Muscle layer of duodenum (tissue), 2 donors: Measurements from ENCODE around the gene NTM.

Experiments used
- H3K27ac ChIP-seq: one replicate; pipeline ENCODE4 v1.7.0; 2013; ENCODE audit warnings: mild to moderate bottlenecking, low read length
- H3K27me3 ChIP-seq: one replicate; pipeline ENCODE4 v1.7.0; 2013; ENCODE audit warnings: low read depth, mild to moderate bottlenecking, control low read depth, low read length
- H3K36me3 ChIP-seq, 2 donors: one replicate each; pipeline ENCODE4 v1.7.0; 2013; ENCODE audit warnings: low read length in 2 of 2, control low read depth in 1 of 2, mild to moderate bottlenecking in 1 of 2; ENCODE audit not compliant: insufficient read depth in 2 of 2, control insufficient read depth in 1 of 2
- H3K4me1 ChIP-seq, 2 donors: one replicate each; pipeline ENCODE4 v1.7.0; 2013; ENCODE audit warnings: low read length in 2 of 2, mild to moderate bottlenecking in 2 of 2, control low read depth in 1 of 2, moderate library complexity in 1 of 2; ENCODE audit not compliant: insufficient read depth in 2 of 2, control insufficient read depth in 1 of 2
- H3K4me3 ChIP-seq, 2 donors: one replicate each; pipeline ENCODE4 v1.7.0; 2013; ENCODE audit warnings: low read length in 2 of 2, low read depth in 1 of 2, mild to moderate bottlenecking in 1 of 2
- H3K9me3 ChIP-seq, 2 donors: one replicate each; pipeline ENCODE4 v1.7.0; 2013; ENCODE audit warnings: low read length in 2 of 2, control low read depth in 1 of 2, mild to moderate bottlenecking in 1 of 2; ENCODE audit not compliant: control insufficient read depth in 1 of 2
- donor health status: healthy.

Gene NTM

DNA sequence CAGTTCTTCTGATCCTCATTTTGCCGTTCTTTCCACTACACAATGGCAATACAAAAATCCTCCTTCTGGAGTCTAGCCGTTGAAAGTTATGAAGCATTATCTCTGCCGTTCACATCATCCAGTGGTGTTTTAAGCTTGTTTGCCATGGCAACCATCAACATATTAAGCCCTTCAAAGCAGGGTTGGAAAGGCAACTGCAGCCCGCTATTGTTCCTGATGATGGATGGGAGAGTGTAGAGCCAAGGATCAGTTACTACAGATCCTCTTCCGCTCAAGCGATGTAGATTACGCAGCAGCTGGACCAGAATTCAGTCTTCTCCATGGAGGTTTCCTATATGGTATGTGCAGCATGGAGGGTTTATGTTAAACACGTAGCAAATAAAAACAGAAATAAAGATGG, 352.7 kb downstream of the NTM start:
- H3K4me1 ChIP-seq, result no peaks in the 10 kb centered on the region
- no peaks in the 10 kb centered on the region for H3K9me3 ChIP-seq
- no peak overlapping the region for H3K4me3 ChIP-seq
- H3K27me3 ChIP-seq, result no peaks in the 10 kb centered on the region
- no peaks in the 10 kb centered on the region for H3K36me3 ChIP-seq
- H3K27ac ChIP-seq, result no peak overlapping the region

DNA sequence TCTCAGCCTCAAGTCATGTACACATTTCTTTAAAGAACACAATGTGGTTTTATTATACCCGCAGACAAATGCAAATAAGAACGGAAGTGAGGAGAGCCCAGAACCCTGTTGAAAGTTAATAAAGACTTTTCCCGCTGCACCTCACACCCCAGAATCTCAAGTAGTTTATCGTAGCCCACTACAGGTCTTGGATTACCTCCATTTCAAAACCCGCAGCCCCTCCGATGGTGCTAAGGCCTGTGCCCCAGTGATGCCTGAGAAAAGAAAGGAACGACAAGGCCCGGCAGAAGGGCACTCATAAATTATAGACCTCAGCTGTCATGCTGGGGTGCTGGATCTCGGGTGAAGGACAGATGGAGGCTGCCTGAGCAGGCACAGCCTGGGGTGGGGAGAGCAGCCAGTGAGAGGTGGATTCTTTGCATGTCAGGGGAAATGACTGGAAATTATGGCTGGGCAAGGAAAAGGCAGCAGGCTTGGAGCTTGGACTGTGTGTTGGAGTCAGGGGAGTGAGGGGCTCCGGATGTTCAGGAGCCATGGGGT, 354.1 kb downstream of the NTM start:
- no peaks in the 10 kb centered on the region for H3K9me3 ChIP-seq
- no peaks in the 10 kb centered on the region for H3K4me1 ChIP-seq
- no peak overlapping the region for H3K27ac ChIP-seq
- no peak overlapping the region for H3K4me3 ChIP-seq
- H3K36me3 ChIP-seq, result no peaks in the 10 kb centered on the region
- H3K27me3 ChIP-seq, result no peaks in the 10 kb centered on the region

DNA sequence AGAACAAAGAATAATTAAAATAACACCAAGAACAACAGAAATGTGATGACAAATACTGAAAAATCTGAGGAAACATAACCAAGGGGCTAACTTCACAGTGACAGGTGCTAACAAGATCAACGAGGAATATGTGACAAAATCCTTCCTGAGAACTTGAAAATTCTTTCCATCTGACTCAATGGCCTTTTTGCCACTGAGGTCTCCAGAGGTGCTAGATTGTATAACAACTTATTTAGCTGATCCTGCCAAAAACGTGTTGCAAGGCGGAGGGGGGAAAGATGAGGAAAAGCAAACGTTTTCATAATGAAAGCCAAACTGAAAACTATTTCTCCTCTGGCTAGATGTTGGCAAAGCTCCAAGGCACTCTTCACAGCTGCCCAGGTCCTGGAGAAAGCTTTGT, 364.5 kb downstream of the NTM start:
- Histone ChIP-seq H3K36me3 (no peaks in the 10 kb centered on the region), H3K9me3 (no peaks in the 10 kb centered on the region), H3K4me3 (no peak overlapping the region), H3K27ac (no peak overlapping the region), H3K4me1 (no peaks in the 10 kb centered on the region), H3K27me3 (no peaks in the 10 kb centered on the region)

DNA sequence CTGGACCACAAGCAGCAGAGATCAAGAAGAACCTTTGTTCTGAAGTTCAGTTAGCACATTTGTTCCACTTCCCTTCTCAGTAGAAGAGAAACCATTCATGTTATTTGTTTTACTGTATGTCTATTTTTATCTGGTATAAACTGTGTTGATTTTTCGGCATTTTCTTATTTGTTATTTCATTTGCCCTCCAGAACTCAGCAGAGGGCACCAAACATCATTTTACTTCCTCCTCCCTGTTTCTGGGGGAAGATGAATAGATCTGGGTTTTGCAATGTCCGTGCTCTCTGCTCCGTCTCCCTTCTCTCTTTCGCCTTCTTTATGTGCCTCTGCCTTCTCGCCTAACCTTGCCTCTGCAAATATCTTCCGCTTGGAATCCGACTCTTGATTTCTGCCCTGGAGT, 366.9 kb downstream of the NTM start:
- H3K4me1 ChIP-seq, result no peaks in the 10 kb centered on the region
- no peaks in the 10 kb centered on the region for H3K27me3 ChIP-seq
- H3K27ac ChIP-seq, result no peak overlapping the region
- no peaks in the 10 kb centered on the region for H3K9me3 ChIP-seq
- no peak overlapping the region for H3K4me3 ChIP-seq
- H3K36me3 ChIP-seq, result no peaks in the 10 kb centered on the region

DNA sequence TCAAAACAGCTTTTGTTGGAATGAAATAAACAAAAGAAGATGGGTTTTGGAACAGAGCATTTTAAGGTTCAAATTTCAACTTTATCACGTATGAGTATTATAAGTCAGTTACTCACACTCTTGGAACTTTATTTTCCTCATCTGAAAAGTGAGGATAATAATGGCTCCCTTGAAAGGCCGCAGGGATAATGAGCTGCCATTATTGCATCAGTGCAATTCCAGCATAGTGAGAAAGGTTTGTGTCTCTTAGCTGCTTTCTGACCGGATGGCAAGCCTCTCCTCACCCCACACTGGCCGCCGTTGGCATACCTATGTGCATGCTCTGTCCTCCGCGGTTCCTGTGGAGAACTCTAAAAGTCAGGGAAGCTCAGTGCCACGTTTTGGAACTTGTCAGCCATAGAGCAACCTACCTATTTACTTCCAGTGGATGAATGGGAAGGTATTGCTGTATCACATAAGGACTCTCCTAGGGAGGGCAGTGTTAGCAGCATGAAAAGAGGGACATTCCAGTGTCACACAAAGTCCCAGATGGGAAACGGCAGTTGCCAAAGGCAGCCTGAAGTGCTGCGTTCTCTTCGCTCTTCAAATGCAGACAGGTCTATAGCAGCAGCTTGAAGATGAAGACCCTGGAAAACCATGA, 368.9 kb downstream of the NTM start:
- H3K27me3 ChIP-seq, result no peaks in the 10 kb centered on the region
- no peak overlapping the region for H3K4me3 ChIP-seq
- H3K36me3 ChIP-seq, result no peaks in the 10 kb centered on the region
- no peaks in the 10 kb centered on the region for H3K9me3 ChIP-seq
- no peaks in the 10 kb centered on the region for H3K4me1 ChIP-seq
- no peak overlapping the region for H3K27ac ChIP-seq

DNA sequence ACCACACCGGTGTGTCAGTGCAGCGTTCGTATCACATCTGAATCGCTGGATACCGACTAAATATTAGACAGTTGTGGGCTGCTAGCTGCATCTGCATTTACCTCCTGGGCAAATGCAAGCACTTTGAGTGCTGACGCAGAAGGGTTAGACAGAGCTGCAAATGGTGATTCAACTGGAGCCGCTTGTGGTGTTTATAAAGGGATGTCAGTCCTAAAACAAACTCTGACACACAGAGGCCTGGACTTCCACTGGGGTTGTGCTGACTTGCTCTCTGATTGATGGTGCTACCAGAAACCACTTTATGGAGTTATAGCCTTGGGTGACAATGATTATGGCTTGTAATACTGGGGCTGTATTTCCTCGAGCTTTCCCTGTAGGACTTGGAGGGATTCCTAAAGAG, 374.4 kb downstream of the NTM start:
- no peaks in the 10 kb centered on the region for H3K9me3 ChIP-seq
- no peaks in the 10 kb centered on the region for H3K36me3 ChIP-seq
- no peaks in the 10 kb centered on the region for H3K27me3 ChIP-seq
- no peak overlapping the region for H3K27ac ChIP-seq
- H3K4me3 ChIP-seq, result no peak overlapping the region
- no peaks in the 10 kb centered on the region for H3K4me1 ChIP-seq

DNA sequence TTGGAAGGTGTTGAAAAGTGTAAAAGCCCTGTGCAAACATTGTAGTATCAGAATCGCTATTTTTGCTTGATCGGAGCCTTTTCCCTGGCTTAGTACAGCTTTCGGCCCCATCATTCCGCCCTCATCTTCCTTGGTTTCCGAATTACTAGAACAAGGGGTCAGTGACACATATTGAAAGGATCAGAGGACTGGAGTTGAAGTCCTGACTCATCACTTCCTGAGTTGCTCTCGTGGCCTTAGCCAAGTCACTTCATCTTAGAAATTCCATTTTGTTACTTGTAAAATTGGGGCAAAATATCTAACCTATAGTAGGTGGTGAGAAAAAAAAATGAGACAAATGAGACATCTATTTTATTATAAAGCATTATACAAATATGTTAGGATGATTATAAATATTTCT, 375.0 kb downstream of the NTM start:
- Histone ChIP-seq H3K9me3 (no peaks in the 10 kb centered on the region), H3K36me3 (no peaks in the 10 kb centered on the region), H3K4me3 (no peak overlapping the region), H3K4me1 (no peaks in the 10 kb centered on the region), H3K27me3 (no peaks in the 10 kb centered on the region), H3K27ac (no peak overlapping the region)

DNA sequence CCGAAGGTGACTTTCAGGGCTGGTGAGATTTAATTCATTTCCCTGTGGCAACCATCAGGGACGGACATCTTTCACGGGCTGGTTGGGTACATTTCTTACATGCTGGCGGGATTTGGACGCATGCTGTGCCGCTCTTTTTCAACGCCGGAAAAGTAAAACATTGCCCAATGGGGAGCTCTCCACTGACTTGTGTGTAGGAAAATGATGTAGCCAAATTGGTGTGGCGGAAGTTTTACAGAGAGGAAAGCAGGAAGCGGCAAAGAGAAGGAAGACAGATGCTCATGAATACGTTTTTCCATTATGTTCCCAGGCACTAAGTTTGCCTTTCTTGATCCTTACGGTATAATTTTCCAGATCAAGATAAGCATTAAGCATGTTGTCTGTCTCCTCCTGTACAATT, 375.8 kb downstream of the NTM start:
- H3K4me1 ChIP-seq, result no peaks in the 10 kb centered on the region
- no peak overlapping the region for H3K4me3 ChIP-seq
- H3K36me3 ChIP-seq, result no peaks in the 10 kb centered on the region
- H3K27ac ChIP-seq, result no peak overlapping the region
- no peaks in the 10 kb centered on the region for H3K27me3 ChIP-seq
- H3K9me3 ChIP-seq, result no peaks in the 10 kb centered on the region

DNA sequence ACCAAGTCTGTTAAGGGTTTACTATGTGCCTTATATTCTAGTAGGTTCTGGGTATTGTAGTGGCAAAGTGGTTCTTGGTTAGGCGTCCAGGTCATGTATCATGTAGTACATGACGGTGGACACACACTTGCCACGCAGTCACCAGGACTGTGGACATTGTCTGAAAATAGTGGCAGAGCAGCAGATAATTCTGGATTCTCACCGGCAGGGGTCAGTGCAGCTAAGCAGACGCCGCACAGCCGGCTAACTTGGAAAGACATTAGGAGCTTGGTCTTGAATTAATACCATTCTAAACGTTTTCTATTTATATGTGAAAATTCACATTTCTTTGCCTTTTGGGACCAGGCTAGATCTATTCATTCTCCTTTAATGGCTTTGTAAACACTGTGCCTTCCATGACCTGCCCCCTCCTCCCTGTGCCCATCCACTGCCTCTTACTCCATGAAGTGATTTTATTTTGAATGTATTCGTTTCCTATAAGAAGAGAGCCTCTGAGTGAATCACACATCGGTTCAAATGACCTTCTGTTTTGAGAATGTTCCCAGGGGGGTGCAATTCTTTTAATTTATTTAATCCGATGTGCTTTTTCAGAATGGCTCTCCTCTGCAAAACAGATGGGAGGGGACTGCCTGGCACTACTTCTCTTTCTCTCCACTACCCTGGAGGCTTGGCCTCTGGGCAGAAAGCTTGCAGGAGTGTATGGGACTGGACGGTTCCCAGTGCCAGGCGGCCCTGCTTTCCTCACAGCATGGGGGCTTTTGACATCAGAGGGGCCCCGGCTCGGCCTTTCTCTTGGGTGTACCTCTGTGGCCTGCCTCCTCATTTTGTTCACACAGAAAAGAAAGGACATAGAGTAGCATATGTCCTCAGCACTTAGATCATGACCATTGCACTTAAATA, 378.0 kb downstream of the NTM start:
- H3K4me1 ChIP-seq, result no peaks in the 10 kb centered on the region
- H3K27me3 ChIP-seq, result no peaks in the 10 kb centered on the region
- H3K9me3 ChIP-seq, result no peaks in the 10 kb centered on the region
- no peak overlapping the region for H3K4me3 ChIP-seq
- no peaks in the 10 kb centered on the region for H3K36me3 ChIP-seq
- H3K27ac ChIP-seq, result no peak overlapping the region

DNA sequence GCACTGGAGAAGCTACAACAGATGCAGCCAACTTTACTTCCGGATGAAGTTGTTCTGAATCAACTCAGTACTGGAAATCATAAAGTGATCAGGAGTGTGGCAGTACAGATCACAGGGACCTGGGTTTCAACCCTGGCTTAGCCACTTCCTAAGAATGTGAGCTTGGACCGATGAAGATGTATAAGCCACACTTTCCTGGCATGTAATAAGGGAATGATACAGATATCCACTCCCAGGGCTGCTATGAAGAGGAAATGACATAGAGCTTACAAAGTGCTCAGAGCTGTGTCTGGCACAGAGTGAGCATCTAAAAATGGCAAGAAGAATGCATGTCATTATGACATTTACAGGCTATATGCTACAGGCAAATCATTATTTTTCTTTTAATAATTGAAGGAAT, 378.7 kb downstream of the NTM start:
- H3K9me3 ChIP-seq, result no peaks in the 10 kb centered on the region
- no peak overlapping the region for H3K27ac ChIP-seq
- no peak overlapping the region for H3K4me3 ChIP-seq
- H3K36me3 ChIP-seq, result no peaks in the 10 kb centered on the region
- H3K4me1 ChIP-seq, result no peaks in the 10 kb centered on the region
- no peaks in the 10 kb centered on the region for H3K27me3 ChIP-seq

DNA sequence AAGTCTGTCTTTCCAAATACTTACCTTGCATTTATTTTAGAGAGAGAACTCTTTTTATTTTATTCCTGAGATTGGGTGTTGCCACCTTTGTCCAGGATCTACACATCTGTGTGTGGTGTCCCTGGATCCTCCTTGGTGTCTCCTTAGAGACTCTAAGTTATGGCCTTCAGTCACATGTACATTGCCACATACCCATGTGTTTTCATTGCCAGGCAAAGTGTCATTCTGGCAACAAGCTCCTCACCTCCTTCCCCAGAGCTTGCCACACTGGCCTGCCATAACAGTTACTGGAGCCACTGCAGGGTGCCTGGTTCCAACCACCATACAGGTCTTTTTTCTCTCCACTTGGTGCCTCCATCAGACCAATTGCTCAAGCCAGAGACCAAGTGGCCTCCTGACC, 379.7 kb downstream of the NTM start:
- no peak overlapping the region for H3K27ac ChIP-seq
- no peak overlapping the region for H3K4me3 ChIP-seq
- no peaks in the 10 kb centered on the region for H3K9me3 ChIP-seq
- no peaks in the 10 kb centered on the region for H3K36me3 ChIP-seq
- no peaks in the 10 kb centered on the region for H3K27me3 ChIP-seq
- H3K4me1 ChIP-seq, result no peaks in the 10 kb centered on the region
